Measurements from ENCODE around the gene ANXA1. TPM values are rescaled to one million over a fixed set of nuclear protein-coding genes. Genes with fewer than 3 reads are reported as not detected.

The ANXA1 gene, protein sequence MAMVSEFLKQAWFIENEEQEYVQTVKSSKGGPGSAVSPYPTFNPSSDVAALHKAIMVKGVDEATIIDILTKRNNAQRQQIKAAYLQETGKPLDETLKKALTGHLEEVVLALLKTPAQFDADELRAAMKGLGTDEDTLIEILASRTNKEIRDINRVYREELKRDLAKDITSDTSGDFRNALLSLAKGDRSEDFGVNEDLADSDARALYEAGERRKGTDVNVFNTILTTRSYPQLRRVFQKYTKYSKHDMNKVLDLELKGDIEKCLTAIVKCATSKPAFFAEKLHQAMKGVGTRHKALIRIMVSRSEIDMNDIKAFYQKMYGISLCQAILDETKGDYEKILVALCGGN
- total RNA-seq, result 304 and 369 TPM in 2 replicates

DNA sequence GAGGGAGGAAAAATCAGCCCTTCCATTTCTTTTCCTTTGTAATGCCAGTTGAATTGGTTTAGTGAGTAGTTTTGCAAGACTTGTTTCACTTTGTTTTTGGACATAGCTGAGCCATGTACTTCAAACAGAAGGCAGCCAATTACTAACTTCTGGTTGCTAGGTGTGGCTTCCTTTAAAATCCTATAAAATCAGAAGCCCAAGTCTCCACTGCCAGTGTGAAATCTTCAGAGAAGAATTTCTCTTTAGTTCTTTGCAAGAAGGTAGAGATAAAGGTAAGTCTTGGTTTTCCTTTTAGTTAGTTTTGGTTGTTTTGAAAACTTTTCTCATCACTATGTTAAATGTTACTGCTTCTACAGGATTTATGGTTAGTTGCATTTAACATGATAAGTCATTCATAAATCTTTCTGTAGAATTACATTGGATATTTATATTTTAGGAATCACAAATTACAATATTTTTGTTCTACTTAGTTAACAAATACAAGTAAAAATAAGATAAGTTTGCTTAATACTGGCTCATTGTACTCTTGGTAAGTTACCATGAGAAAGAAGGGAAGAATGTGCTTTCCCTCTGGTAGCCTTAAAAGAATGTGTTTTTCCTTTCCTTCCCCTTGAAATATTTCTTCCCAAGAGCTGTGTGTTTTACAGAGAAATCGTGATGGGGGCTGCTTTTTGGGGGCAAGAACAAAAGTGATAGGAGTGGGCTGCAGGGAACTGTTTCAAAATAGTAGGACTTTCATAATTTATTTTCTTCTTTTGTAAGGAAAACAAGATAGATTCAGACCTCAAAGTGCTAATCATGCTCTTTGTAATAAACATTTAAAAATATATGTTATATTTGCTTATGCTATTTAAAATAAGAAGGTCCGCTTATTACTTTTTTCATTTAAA is at the start of gene ANXA1:
Gene ANXA1 (plus strand): TSS at position 213 of the 890 bp plus-strand sequence. CDS start 6,671 bp downstream, outside the sequence.

Other genes with a start within 250 kb of the ANXA1 start
- gene ALDH1A1, start 198.8 kb upstream of the ANXA1 start, total RNA-seq, result 6.9 and 25.0 TPM in 2 replicates